Activated CD4-positive, alpha-beta T cell treated with anti-CD3 and anti-CD28 coated beads for 1 hour (primary cell): Measurements from ENCODE around the gene CAMK1D.

Experiments used
- DNase-seq: peaks from one replicate; pipeline ENCODE4 v3.0.0-alpha.2; 2020

The CAMK1D gene

DNA sequence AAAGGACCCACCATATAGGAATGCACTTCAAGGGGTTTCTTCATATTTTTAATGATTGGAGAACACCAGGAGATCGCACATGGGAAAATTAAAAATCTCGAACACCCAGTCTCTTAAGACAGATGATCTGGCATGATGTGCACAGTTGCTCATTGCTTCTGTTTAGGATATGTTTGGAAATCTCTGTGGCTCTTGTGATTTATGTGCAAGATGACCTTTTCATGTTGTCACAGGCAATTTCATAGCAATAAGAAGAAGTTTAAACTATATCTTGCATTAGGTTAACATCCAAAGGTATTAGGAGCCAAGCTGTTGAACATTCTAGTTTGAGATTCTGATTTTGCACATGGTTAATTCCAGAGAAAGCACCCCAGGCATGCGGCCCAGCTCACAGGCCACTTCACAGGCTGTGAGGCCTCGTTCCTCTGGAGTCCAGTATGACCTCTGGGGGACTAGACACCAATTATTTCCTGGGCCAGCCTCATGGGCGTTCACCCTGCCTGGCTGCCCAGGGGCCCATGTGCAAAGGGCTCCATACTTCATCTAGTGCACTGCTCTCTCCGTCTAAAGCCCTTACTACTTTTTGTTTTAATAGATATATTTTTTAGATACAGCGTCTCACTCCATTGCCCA lies 28.4 kb downstream of the CAMK1D start:
- DNase-seq = no peak

- DNase-seq = no peak
These were observed 31.7 kb downstream of the CAMK1D start for GRCh38 chr10:12380999-12381398.

DNA sequence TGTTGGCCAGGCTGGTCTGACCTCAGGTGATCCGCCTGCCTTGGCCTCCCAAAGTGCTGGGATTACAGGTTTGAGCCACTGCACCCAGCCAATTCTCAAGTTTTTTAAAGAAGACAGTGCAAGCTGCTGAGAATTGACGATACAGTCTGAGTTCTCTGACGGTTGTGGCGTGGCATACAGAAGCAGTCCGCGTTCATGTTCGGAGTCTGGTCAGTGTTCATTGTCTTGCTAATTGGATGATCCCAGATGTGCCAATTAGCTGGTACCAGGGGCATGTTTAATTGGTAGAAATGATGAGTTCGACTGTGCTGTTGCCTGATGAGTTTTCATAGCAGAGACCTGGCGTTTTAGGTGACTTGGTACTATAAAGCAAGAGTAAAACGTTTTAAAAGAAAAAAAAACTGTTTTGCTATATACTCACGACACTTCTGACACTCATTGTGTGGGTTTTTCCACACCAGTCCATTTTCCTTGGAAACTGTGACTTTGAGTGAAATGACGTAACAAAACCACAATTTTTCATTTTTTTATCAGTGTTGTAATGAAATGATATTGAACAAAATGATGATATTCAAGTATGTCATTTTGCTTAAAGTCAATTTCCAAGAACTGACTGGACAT lies 32.3 kb downstream of the CAMK1D start:
- DNase-seq = no peak

GRCh38 chr10:12382157-12382548 lies 32.8 kb downstream of the CAMK1D start:
- DNase-seq = no peak

DNA sequence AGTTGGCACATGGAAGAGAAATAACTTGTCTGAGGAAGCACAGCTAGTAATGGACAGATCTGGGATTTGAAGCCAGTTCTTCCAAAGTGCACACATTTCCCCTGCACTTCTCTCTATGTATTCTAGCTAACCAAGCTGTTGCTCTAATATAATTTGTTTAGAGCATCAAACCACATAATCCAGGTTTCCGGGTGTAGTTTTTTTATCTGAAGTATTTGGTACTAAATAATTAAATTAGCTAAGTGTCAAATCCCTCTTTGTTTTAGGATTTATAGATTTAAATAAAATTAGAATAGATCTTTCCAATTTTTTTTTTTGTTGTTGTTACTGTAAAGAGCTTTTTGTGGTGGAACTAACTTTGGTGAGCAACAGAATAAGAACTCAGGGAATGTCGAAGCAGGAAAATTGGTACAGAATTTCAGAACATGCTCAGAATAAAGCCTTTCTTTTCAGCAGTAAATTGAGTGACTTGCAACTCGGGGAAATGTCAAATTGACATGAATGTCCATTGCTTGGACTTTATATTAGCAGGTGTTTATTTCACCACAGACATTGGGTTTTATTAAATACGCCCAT lies 33.7 kb downstream of the CAMK1D start:
- DNase-seq = no peak

- no peak for DNase-seq
These were observed 35.6 kb downstream of the CAMK1D start for GRCh38 chr10:12384906-12385305.

DNA sequence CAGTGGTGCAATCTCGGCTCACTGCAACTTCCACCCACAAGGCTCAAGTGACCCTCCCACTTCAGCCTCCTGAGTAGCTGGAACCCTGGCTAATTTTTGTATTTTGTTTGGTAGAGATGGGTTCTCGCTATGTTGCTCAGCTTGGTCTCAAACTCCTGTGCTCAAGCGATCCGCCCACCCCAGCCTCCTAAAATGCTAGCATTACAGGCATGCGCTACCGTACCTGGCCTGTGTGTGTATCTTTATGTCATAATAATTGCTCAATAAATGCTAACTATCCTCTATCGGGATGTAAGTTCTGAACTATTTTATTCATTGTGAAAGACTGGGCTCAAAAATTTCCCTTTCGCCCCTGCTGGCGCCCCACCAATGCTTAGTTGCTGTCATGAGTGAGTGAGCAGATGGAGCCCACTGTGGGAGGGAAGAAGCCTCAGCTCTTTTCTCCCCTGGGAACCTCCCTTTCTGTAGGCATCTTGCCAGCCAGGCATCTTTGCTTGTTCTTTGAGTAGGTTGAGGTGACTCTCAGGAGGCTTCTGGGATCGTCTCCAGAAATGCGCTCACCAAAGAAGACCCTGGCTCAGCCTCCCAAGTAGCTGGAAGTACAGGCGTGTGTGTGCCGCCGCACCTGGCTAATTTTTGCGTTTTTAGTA lies 38.3 kb downstream of the CAMK1D start:
- DNase-seq = no peak

- DNase-seq = no peak
These were observed 39.3 kb downstream of the CAMK1D start for GRCh38 chr10:12388671-12389070.

DNA sequence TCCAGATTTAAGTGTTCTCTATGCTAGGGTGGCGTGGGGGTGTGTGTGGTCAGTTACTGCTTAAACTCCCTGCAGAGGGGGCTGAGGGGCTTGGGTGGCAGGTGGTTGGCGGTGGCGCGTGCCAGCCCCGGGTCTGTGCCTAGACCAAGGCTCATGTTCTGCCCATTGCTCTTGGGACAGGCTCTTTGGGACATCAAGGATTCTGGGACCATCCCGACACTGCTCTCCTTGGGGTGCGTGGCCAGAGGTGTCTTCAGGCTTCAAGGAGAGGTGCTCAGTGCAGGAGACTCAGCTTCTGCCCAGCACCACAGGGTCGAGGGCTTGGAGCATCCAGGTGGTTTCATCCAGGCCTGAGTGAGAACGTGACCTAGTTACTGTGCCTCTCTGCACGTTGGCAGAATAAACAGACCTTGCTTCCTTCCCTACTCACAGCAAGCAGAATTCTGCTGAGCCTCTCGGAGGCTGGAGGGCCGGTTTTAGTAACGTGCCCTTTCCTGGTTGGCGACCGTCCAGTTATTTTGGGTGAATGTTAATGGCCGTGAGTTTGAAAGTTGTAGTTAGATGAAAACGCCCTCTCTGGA lies 39.9 kb downstream of the CAMK1D start:
- no peak for DNase-seq

DNA sequence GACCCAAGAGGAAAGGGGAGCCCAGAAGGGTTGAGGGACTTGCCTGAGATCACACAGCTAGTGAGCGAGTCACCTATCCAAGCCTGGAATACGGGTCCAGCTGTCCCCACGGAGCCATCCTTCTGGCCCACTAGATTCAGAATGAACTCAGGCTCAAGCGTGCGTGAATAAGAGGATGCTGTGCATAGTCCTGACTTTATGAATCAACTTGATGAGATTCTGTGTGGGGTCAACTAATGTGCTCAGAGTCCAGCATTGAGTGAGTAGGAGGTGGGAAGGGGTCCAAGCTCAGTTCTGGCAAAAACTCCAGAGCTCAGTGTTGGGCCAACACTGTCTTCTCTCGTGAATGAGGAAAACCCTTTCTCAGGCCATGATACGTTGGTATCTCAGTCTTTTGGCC lies 41.4 kb downstream of the CAMK1D start:
- DNase-seq = no peak

- no peak for DNase-seq
These were observed 41.9 kb downstream of the CAMK1D start for GRCh38 chr10:12391206-12391605.

DNA sequence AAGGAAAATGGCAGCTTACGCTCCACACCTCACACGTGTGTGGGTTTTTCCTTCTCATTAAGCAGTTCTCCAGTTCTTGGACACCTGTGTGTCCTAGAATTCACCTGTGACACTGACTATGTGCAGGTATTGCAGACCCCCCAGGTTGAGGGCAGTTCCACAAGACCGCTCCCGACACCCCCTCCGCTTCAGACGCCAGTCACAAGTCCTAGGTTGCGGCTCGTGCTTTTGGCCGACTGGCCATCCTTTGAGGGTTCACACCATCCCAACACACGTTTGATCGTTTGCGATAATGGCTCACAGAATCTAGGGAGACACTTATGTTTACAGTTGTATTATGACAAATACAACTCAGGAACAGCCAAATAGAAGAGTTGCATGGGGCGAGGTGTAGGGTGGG lies 44.5 kb downstream of the CAMK1D start:
- DNase-seq = no peak

GRCh38 chr10:12394241-12395033 lies 45.1 kb downstream of the CAMK1D start:
- DNase-seq = no peak

- no peak for DNase-seq
These were observed 46.7 kb downstream of the CAMK1D start for GRCh38 chr10:12396093-12396492.

GRCh38 chr10:12396567-12396966 lies 47.2 kb downstream of the CAMK1D start:
- no peak for DNase-seq

DNA sequence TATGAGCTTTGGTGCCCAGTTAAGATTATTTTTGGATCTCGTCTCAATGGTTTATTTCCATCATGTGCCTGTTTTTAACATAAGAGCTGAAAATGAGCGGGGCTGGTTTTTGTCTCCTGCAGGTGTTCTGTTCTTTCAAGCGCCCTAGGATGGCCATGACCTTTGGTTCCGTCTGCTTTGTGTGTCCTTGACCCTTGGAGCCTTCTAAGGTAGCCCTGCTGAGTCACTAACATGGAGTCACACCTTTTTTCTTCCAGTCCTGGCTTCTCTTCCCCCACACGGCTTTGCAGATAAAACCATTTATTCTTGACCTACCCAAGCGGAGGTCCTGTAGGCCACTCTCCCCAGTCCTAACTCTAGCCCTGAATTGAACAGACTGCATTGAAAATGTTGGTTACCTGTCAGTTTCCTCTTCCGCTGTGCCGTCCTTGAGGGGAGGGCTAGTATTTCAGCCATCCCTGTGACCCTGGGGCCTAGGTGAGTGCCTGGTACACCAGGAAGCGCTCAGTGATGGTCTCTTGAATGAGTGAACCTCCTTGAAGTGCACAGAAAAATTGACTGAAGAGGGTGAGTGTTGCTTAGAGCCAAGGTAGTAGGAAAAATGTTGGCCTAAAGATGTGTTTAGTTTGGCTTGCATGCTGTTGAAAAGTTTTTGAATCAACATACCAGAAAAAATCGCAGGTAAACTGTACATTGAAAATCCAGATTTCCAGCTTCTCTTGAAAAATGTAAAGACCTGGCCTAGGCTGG lies 48.0 kb downstream of the CAMK1D start:
- no peak for DNase-seq

GRCh38 chr10:12397941-12398340 lies 48.6 kb downstream of the CAMK1D start:
- no peak for DNase-seq

DNA sequence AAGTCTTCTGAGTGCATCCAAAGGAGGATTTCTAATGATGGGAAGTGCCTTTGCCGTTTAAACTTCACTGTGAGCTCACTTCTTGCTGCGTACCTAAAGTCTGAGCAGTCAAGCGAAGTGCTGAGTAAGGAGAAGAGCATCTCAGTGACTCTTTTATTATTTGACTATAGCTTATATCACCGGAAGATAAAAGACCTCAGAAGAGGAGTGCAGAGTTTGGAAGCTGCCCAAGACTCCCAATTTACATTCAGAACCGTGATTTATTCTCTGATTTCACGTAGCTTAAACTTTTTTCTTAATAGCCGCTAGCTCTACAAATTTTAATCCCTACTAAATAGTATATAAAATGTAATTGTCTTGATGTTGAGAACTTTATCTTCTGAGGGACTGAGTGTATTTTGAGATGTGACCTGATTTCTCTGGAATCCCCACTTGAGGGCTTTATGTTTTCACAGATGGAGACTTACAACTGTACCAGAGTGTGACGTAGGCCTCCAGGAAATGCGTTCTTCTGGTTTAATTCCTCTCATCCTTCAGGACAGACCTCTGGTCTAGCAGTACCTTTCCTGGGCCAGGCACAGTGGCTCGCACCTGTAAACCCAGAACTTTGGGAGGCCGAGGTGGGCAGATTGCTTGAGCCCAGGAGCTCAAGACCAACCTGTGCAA lies 51.1 kb downstream of the CAMK1D start:
- no peak for DNase-seq

DNA sequence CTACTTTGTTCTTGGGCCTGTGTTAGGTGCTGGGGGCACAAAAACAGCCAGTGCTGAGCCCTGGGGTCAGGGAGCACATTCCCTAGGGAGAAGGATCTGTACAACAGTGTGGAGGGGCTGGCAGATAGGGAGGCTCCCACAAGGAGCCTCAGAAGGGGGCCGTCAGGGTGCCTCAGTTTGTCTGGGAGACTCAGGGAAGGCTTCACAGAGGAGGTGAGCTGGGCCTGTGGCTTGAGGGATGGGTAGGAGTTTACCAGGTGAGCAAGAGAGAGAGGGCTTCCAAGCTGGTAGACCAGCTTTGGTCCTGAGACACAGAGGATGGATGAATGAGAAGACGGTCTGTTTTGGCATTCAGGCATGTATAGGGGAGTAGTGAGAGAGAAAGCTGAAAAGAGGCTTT lies 52.1 kb downstream of the CAMK1D start:
- DNase-seq = no peak

- DNase-seq = no peak
These were observed 53.8 kb downstream of the CAMK1D start for GRCh38 chr10:12403119-12403518.
